GM18867 (cell line): Measurements from ENCODE around the gene TMEM130.
"Not testable (repeated sequence)": the region's sequence is repeated elsewhere in the genome, so short reads cannot be mapped to it uniquely, and the experiment has no call there.

ENCODE experiments used
- ATAC-seq: cut with Tn5 transposase; IDR thresholded peaks from one replicate; pipeline ENCODE4 v1.9.1; 2021; ENCODE audit warnings: mild to moderate bottlenecking, moderate library complexity; ENCODE audit not compliant: unreplicated experiment

TMEM130 gene

DNA sequence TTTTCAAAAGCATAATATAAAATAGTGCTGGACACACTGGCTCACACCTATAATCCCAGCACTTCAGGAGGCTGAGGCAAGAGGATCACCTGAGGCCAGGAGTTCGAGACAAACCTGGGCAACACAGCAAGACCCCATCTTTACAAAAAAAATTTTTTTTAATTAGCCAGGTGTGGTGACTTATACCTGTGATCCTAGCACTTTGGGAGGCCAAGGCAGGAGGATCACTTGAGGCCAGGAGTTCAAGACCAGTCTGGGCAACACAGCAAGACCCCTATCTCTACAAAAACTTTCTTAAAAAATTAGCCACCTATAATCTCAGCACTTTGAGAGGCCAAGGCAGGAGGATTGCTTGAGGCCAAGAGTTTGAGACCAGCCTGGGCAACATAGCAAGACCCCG, 27.3 kb downstream of the TMEM130 start:
- not testable (repeated sequence) for ATAC-seq

- no peak for ATAC-seq
Observed at GRCh38 chr7:98841179-98841997, 28.4 kb downstream of the TMEM130 start.

GRCh38 chr7:98840722-98841121, 29.1 kb downstream of the TMEM130 start:
- no peak for ATAC-seq

GRCh38 chr7:98840096-98840495, 29.7 kb downstream of the TMEM130 start:
- ATAC-seq = no peak

- ATAC-seq = no peak
Observed at GRCh38 chr7:98837630-98837972, 32.2 kb downstream of the TMEM130 start.

GRCh38 chr7:98836811-98837629, 32.8 kb downstream of the TMEM130 start:
- no peak for ATAC-seq

DNA sequence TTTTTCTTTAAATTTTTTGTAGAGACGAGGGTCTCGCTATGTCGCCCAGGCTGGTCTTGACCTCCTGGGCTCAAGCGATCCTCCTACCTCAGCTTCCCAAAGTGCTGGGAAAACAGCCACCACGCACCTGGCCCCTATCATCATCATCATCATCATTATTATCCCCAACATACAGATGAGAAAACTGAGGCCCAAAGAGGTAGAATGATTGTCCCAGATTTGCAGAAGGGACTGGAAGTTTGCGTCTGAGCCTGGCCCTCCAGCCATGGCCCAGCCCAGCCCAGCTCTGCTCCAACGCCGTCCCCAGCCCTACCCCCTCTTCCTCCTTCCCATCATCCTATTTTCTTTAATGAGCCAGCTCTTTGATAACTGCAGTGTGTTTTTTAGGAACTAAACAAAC, 34.9 kb downstream of the TMEM130 start:
- no peak for ATAC-seq

DNA sequence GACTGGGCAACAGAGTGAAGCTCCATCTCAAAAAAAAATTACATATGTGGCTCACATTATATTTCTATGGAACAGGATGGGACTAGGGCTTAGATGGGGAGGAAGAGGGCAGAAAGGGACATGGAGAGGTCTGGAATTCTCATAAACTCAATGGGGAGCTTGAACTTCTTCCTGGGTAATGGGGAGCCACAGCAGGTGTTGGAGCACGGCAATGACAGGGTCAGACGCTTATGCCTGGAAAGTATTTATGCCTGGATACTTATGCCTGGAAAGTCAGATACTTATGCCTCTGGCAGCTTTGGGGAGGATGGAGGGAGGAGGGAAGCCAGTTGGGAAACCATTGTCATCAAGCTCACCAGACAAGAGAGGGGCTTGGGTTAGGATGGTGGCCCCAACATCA, 36.8 kb downstream of the TMEM130 start:
- no peak for ATAC-seq

- ATAC-seq = no peak
Observed at GRCh38 chr7:98831641-98832221, 38.1 kb downstream of the TMEM130 start.

DNA sequence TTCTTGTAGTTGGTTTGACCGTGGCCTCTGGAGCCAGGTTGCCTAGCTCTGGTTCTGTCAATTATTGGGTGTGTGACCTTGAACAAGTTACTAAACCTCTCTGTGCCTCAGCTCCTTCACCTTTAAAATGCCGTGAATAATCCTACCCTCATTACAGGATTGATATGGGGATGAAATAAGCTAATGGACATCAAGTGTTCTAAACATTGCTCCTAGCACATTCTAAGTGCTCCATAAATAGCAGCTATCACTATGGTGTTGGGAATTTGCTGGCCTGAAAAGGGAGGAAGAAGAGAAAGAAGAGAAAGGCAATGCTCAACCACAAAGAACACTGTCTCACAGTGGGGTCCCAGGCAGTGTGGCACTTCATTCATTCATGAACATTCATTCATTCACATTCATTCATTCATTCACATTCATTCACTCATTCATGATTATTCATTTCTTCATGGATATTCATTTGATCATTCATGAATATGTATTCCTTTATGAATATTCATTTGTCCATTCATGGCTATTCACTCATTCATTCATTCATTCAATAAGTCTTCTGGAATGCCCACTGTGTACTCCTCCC, 38.8 kb downstream of the TMEM130 start:
- no peak for ATAC-seq

GRCh38 chr7:98828368-98828767, 41.4 kb downstream of the TMEM130 start:
- ATAC-seq = no peak

DNA sequence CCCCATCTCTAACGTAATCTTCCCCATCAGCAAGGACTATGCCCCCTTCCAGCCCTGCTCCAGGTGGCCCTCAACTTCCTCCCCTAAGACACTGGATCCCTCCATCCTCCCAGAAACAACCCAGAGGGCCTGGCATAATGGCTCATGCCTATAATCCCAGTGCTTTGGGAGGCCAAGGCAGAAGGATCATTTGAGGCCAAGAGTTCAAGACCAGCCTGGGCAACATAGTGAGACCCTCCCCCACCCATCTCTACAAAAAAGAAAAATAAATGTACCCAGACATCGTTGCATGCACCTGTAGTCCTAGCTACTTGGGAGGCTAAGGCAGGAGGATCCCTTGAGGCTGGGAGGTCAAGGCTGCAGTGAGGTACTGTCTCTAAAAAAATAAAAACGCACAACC, 42.6 kb downstream of the TMEM130 start:
- no peak for ATAC-seq

DNA sequence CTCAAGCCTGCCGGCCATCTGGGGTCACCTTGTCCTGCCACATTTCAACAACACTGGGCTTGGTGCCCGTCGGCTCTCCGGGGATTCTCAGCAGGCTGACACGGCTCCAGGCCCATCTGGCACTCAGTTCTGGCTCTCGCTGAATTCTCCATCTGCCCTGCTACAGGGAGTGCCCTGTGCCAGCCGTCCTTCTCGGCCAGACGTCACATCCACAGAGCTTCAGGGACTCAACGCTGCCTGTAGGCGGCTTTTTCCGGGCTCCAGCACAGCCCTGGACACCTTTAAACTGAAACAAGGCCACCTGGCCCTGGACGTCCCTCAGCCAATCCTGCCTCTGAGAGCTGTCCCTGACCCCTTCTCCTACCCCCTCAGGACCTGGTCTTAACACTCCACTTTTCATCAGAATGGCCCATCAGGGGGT, 43.0 kb downstream of the TMEM130 start:
- ATAC-seq = no peak

DNA sequence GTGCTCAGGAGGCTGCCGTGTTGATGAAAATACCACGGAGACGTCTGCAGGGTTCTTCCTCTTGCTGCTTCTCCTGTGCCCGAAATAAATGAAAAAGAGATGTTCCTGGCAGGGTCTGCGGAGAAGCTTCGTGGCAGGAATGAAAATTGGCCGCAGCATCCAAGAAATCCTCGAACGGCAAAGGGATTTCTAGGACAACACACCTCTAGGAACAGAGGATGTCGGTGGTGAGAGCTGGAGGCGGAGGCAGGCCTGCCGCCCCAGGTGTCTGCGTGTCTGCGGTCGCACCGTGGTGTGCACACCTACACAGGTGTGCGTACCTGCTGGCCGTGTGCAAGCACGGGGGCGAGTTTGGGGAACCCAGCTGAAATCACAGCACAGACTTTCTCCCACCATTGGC, 43.4 kb downstream of the TMEM130 start:
- no peak for ATAC-seq

- ATAC-seq = no peak
Observed at GRCh38 chr7:98823226-98823625, 46.6 kb downstream of the TMEM130 start.

- ATAC-seq = no peak
Observed at GRCh38 chr7:98821348-98821747, 48.5 kb downstream of the TMEM130 start.

DNA sequence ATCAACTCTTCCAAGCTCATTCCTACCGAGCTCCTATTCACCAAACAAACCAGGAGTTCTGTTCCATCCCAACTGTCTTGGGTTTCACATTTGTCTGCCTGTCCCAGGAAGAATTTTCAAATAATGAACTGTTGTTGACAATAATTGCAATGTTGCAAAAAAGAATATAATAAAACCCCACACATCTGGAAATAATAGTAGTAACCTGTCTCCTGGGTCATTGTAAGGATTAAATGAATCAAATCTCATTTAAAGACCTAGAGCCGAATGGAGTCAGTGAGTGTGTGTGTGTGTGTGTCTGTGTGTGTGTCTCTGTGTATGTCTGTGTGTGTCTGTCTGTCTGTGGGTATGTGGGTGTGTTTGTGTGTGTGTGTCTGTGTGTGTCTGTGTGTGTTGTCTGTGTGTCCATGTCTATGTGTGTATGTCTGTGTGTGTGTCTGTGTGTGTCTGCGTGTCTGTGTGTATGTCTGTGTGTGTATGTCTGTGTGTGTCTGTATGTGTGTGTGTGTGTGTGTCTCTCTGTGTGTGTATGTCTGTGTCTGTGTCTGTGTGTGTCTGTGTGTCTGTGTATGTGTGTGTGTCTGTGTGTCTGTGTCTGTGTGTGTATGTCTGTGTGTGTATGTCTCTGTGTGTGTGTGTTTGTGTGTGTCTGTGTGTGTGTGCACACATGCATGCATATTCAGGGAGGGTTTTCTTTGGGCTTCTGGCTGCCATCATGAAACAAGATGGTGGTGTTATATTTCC, 52.7 kb downstream of the TMEM130 start:
- no peak for ATAC-seq

GRCh38 chr7:98816241-98816640, 53.6 kb downstream of the TMEM130 start:
- ATAC-seq = no peak

DNA sequence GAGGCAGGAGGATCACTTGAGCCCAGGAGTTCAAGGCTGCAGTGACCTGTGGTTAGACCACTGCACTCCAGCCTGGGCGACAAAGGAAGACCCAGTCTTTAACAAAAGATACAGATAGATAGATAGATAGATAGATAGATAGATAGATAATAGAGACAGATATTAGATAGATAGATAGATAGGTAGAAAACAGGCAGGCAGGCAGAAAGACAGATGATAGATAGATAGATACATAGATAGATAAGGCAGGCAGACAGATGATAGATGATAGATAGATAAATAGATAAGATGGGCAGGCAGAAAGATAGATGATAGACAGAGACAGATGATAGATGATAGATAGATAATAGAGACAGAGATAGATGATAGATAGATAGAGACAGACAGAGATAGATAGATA, 54.5 kb downstream of the TMEM130 start:
- ATAC-seq = no peak

- no peak for ATAC-seq
Observed at GRCh38 chr7:98811299-98811698, 58.5 kb downstream of the TMEM130 start.
